22Rv1 (cell line): Measurements from ENCODE around the gene RNU1-2.
"Not testable (repeated sequence)": the region's sequence is repeated elsewhere in the genome, so short reads cannot be mapped to it uniquely, and the experiment has no call there.

Experiments used
- CTCF ChIP-seq: fragments of 450-650 bp; IDR thresholded peaks from 2 replicates; pipeline ENCODE4 v1.5.1; 2017; ENCODE audit warnings: mild to moderate bottlenecking
- ZFX ChIP-seq: fragments of 450-650 bp; IDR thresholded peaks from 2 replicates; pipeline ENCODE4 v1.6.1; 2017; ENCODE audit warnings: antibody characterized with exemption, borderline replicate concordance

GRCh38 chr1:16901371-16901770 is 5.6 kb downstream of the RNU1-2 start:
- TF ChIP-seq CTCF, ZFX: not testable (repeated sequence)
